IMR-90 (cell line): ENCODE results near the gene MRGPRX2.

Source experiments
- BHLHE40 ChIP-seq: fragments of 150-350 bp; IDR thresholded peaks from 2 replicates; pipeline ENCODE4 v1.6.1; 2016; ENCODE audit warnings: mild to moderate bottlenecking, low read depth, low read length
- CEBPB ChIP-seq: IDR thresholded peaks from 2 replicates; pipeline ENCODE4 v1.6.1; 2012; ENCODE audit warnings: low read depth, low read length, improper control_type of control experiment
- CTCF ChIP-seq: conservative IDR thresholded peaks from 2 replicates; pipeline ENCODE4 v1.5.1; 2012; ENCODE audit warnings: mild to moderate bottlenecking, low read depth, low read length, improper control_type of control experiment
- ELK1 ChIP-seq: fragments of 150-350 bp; IDR thresholded peaks from 2 replicates; pipeline ENCODE4 v1.6.1; 2016; ENCODE audit warnings: low read depth, mild to moderate bottlenecking, low read length, moderate library complexity, borderline replicate concordance
- MAFK ChIP-seq: IDR thresholded peaks from 2 replicates; pipeline ENCODE4 v1.6.1; 2012; ENCODE audit warnings: low read depth, low read length, improper control_type of control experiment
- POLR2A ChIP-seq: IDR thresholded peaks from 2 replicates; pipeline ENCODE4 v1.6.1; 2012; ENCODE audit warnings: mild to moderate bottlenecking, low read depth, low read length
- RAD21 ChIP-seq: IDR thresholded peaks from 2 replicates; pipeline ENCODE4 v1.6.1; 2012; ENCODE audit warnings: low read length, improper control_type of control experiment
- RFX5 ChIP-seq: IDR thresholded peaks from 2 replicates; pipeline ENCODE4 v1.8.0; 2012; ENCODE audit warnings: low read depth, mild to moderate bottlenecking, low read length, moderate library complexity

GRCh38 chr11:19026862-19027261, 33.7 kb downstream of the MRGPRX2 start:
- TF ChIP-seq CTCF (no peak), MAFK (no peak), ELK1 (no peak), BHLHE40 (no peak), RFX5 (no peak), POLR2A (no peak), CEBPB (no peak), RAD21 (no peak)
